GM10248 (cell line): ENCODE results near the gene EFEMP2.

Source experiments
- CTCF ChIA-PET: fragments of 300-600 bp; sonication (Branson Sonifier 250); formaldehyde crosslinking; extraction: SDS; loops from one replicate; lab custom pipeline; 2021; ENCODE audit warnings: antibody characterized with exemption; lab: Yijun Ruan, JAX
- POLR2A ChIA-PET: fragments of 350-650 bp; sonication (Branson Sonifier 250); formaldehyde crosslinking; extraction: SDS; loops from one replicate; lab custom pipeline; 2020; ENCODE audit warnings: antibody characterized with exemption; lab: Yijun Ruan, JAX
- DNase-seq: peaks from one replicate; pipeline ENCODE4 v3.0.0; 2012; ENCODE audit errors: extremely low spot score
- CTCF ChIP-seq: IDR thresholded peaks from 2 replicates; pipeline ENCODE4 v1.5.1; 2012; ENCODE audit warnings: mild to moderate bottlenecking, low read depth; ENCODE audit errors: extremely low read depth, missing control alignments, control extremely low read depth

The EFEMP2 gene

GRCh38 chr11:65891219-65892136 lies 18.9 kb upstream of the EFEMP2 start:
- ChIA-PET POLR2A (interaction anchor here (0.9 to 2.2 kb wide), 7 partner anchors 9 to 276 kb away, joined by 3 to 25 read pairs (median 4); partner anchors contain the start of genes CFL1, FOSL1, MUS81 and PCNX3), CTCF (interaction anchor here (0.8 to 19.3 kb wide), 22 partner anchors 9 to 302 kb away, joined by 3 to 535 read pairs (median 6); partner anchors contain the start of genes AP5B1, C11orf68, CFL1 and CTSW)
- peak; percentile 73 for TF ChIP-seq CTCF
- no peak for DNase-seq

- DNase-seq = peak; percentile 95
- ChIA-PET CTCF (interaction anchor here (0.8 to 19.3 kb wide), 30 partner anchors 8 to 301 kb away, joined by 3 to 535 read pairs (median 4); partner anchors contain the start of genes AP5B1, C11orf68, CFL1 and CTSW), POLR2A (interaction anchor here (0.6 to 2.2 kb wide), 9 partner anchors 10 to 466 kb away, joined by 3 to 25 read pairs (median 4); partner anchors contain the start of genes CFL1, FOSL1, MUS81 and PCNX3)
- TF ChIP-seq CTCF = peak; percentile 13
These were observed 18.0 kb upstream of the EFEMP2 start, which contains the start of gene CCDC85B for GRCh38 chr11:65890324-65891218. Gene CCDC85B, plus strand, starts transcription at chr11:65890673. Its CDS starts 111 bp downstream, at chr11:65890784.

GRCh38 chr11:65888163-65888814 lies 15.7 kb upstream of the EFEMP2 start, which contains the start of gene FIBP:
Gene FIBP, minus strand, starts transcription at chr11:65888471. Its CDS starts 53 bp downstream, at chr11:65888418.
- peak; percentile 73 for TF ChIP-seq CTCF
- ChIA-PET CTCF (interaction anchor here (0.6 to 19.3 kb wide), 45 partner anchors 4 to 394 kb away, joined by 3 to 535 read pairs (median 6); partner anchors contain the start of genes AP5B1, BANF1, C11orf68 and CCDC85B), POLR2A (interaction anchor here (0.6 to 1.7 kb wide), 16 partner anchors 11 to 1661 kb away, joined by 3 to 12 read pairs (median 5); partner anchors contain the start of genes CFL1, KAT5 and MAP3K11)
- peak; percentile 97 for DNase-seq

- TF ChIP-seq CTCF = no peak
- ChIA-PET CTCF (interaction anchor here (0.7 to 19.3 kb wide), 43 partner anchors 4 to 395 kb away, joined by 3 to 535 read pairs (median 6); partner anchors contain the start of genes AP5B1, BANF1, C11orf68 and CCDC85B), POLR2A (interaction anchor here (0.6 to 1.7 kb wide), 15 partner anchors 14 to 1661 kb away, joined by 3 to 12 read pairs (median 5); partner anchors contain the start of genes CFL1, KAT5 and MAP3K11)
- DNase-seq = no peak
These were observed 15.1 kb upstream of the EFEMP2 start for GRCh38 chr11:65887723-65888162.

- no peak for TF ChIP-seq CTCF
- POLR2A ChIA-PET = interaction anchor here (1.7 kb wide), 1 partner anchor 35 kb away, joined by 12 read pairs; no protein-coding TSS in a partner anchor
- CTCF ChIA-PET = interaction anchor here (0.8 to 19.3 kb wide), 18 partner anchors 5 to 158 kb away, joined by 3 to 535 read pairs (median 13); partner anchors contain the start of genes CCDC85B, CFL1, CTSW and EFEMP2
- no peak for DNase-seq
These were observed 14.5 kb upstream of the EFEMP2 start for GRCh38 chr11:65886826-65887722.
